GOT3 (cell line): Measurements from ENCODE around the gene PRDM15.

ENCODE experiments used
- DNase-seq: peaks from one replicate; lab custom pipeline; 2025; ENCODE audit warnings: mixed read lengths; lab: John Stamatoyannopoulos, UW

Gene PRDM15

GRCh38 chr21:41839387-41840000, 39.6 kb downstream of the PRDM15 start:
- DNase-seq, result no peak

DNA sequence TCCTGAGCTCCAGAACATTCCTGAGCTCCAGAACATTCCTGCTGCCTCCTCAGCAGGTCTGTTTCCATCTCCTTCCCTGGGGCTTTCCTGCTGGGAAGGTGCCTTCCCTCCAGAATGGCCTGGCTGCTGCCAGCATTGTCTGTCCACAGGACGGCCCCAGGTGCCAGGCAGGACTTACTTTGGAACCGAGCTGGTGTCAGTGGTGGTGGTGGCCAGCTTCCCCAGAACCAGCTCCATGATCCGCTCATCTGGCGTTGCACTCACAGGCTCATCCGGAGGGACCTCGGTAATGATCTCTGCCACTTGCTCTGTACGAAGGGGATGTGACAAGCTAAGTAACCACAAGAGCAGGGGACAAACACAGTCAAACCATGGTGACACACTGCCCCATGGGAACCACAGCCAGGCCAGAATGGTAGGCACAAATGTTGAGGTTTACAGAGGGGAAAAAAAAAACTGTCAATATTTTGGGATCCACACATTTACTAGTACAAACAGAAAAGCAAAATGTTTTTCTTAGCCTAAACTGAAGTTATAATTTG, 41.3 kb downstream of the PRDM15 start:
- DNase-seq, result no peak

- no peak for DNase-seq
Measured at GRCh38 chr21:41836166-41837015, 42.8 kb downstream of the PRDM15 start.

DNA sequence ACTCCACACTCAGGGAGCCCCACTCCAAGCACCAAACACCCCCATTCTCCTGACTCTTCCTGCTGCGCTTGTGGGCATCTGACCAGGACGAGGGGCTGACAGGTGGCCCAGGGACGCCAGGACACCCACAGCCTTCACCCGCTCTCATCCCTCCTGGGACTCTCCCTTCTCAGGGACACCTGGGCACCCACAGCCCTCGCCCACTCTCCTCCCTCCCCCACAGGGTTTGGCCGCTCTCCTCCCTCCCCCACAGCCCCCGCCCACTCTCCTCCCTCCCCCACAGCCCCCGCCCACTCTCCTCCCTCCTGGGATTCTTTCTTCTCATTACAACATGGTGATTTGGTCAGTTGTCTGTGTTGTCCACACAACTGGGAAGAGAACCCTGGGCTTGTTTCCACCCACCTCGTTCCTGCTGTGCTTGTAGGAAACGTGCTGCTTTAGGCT, 43.4 kb downstream of the PRDM15 start:
- no peak for DNase-seq

DNA sequence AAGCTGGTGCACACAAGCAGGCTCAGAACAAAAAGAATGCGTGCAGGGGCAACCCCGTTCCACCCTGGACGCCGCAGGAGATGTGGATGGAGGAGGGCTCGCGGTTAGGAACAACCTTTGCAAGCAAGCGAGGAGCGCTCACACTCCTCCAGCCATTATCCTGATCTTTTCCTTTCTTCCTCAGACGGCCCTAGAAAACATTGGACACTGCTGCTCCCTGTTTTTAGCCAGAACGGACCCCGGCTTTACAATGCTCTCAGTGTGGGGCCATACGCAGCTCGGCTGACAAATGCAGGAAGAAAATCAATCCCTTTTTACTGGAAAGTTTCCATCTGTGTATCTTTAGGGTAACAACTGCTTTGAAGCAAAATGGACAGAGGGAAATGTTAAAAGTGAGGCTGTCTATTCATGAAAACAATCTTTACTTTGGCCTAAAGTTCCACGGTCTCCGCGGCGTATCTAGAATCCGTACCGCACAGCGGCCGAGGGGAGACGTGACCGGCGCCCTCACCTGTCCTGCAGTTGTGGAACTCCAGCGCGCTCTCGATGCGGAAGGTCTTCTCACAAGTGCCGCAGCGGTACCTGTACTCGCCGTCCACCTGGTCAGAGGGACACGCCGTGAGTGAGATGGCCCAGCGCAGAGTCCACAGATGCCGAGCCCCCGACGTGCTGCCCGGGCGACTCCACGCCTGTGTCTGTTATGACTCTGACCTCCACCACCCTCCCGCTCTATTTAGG, 44.0 kb downstream of the PRDM15 start:
- no peak for DNase-seq

DNA sequence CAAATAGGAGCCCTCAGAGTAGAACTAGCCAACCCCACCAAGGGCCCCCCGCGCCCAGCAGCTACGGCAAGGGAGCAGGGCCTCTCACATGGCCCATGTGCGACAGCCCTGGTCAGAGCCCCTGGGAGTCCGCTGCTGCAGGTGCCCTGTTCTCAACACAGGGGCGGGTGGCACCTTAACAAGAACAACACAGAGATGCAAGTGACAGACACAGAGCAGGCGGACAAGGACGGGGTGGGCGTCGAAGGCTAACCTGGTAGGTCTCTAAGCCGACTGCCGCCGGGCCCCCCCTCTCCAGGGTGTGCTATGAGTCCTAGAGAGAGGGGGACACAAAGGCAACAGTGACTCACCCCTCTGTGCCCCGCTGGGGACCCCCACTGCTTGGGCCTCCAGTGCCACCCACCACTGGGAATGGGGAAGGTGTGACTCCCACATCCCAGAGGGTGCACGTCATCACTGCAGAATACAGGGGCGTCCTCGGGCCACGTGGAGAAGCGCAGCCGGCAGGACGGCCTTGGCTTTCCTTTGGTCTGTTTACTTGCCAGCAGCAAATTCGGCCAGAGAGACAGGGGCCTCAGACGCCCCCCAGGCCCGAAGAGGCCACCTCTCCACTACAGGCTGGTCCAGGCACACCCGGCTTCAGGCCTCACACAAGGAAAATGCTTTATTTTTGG, 44.8 kb downstream of the PRDM15 start:
- no peak for DNase-seq

DNA sequence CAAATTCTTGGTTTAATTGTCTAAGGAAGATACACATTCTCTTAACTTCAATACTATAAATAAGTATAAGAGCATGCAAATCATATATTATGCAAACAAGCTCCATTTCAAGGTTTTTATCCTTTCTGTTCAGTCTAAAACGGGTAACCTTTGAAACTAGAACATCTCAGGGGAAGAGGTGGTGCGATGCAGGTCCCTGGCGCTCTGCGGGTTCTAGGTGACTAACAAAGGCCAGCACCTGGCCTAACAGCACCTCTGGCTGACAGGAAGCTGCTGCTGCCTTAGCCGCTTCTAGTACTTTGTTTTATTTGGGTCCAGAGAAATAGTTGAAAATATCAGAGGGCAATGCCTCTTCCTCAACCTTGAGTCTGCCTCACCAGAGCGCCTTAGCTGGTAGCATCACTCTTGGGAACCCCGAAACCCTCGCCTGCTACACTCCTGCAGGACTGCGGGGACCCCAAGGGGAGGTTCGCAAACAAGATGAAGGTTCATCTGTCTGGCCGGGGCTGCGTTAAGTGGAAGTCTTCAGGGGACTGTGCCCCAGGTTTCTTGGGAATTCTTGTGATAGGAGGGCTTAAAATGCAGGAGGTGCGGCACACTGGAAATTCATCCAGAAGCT, 45.5 kb downstream of the PRDM15 start:
- DNase-seq, result no peak

DNA sequence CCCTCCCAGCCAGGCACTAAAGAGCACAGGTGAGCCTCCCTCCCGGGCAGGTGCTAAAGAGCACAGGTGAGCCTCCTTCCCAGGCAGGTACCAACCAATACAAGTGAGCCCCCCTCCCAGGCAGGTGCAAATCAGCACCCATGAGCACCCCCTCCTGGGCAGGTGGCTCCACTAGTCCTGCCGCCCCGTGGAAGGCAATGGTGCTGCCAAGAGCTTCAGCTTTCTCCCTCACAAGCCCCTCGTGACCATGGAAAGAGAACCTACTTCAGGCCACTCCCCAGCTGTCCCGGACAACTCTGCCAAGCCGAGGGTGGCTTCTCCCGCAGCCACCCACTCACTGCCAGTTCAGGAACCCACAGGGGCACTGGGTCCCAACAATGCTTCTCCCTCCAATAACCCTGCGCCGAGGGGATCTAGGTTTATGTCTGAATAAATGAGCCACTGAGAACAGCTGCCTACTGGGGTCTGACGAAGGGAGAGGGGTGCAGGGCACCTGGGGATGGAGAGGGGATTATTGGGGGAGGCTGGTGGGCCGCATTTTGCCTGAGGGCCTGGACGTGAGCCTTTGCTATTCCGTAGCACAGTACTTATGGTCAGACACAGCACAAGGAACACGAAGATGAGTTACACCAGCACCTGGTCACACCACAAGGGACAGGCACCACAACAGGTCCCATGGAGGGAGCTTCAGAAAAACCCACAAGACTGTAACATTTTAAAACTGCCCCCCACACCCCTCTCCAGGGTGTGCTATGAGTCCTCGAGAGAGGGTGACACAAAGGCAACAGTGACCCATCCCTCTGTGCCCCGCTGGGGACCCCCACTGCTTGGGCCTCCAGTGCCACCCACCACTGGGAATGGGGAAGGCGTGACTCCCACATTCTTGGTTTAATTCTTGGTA, 46.3 kb downstream of the PRDM15 start:
- DNase-seq, result no peak

GRCh38 chr21:41831866-41832595, 47.1 kb downstream of the PRDM15 start:
- no peak for DNase-seq

GRCh38 chr21:41831453-41831831, 47.7 kb downstream of the PRDM15 start:
- no peak for DNase-seq

- DNase-seq, result no peak
Measured at GRCh38 chr21:41830764-41831452, 48.2 kb downstream of the PRDM15 start.

- DNase-seq, result no peak
Measured at GRCh38 chr21:41830145-41830707, 48.9 kb downstream of the PRDM15 start.

DNA sequence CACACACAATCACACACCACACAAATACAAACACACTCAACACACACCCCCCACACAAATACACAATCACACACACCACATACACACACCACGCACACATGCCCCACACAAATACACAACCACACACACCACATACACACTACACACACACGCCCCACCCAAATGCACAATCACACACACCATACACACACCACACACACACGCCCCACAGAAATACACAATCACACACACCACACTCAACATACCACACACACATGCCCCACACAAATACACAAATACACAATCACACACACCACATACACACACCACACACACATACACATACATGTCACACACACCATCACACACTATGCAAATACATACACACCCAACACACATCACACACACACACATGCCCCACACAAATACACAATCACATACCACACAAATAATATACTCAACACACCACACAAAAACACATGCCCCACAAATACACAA, 50.2 kb downstream of the PRDM15 start:
- DNase-seq, result no peak

DNA sequence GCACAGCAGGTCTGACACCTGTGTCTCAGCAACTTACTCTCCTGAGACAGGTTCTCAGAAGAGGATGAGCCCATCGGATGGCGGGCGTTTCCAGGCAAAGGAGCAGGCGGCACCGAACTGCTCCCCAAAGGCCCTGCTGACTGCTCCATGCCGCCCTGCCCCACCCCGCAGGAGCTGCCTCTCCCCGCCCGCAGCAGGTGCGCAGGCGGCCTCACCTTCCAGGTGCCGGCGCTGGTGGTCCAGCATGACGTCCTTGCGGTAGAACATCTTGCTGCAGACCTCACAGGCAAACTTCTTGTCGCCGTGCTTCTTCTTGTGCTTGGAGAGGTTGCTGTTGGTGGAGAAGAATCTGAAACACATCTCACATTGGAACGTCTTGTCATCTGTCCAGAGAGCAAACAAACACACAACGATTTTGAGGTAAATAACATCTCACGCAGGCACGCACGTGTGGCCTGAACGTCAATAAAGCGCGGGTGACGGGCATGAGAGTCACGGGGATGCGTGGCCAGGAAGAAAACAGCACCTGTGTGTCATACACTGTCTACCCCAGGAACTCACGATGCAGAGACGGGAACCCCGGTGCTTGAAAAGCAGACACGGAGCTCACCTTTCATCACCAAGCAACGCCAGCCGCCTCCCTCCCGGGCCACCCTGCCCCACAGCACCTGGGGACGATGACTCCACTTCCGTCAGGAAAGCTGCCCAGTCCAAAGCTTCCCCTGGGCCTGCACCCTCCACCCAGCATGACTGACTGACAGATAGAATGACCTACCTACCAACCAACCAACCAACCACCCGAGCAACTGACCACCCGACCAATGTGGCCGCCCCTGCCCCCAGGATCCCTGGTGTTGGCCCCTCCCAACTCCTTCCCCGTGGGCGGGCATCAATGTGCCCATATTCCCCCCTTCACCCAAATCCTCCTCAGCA, 50.9 kb downstream of the PRDM15 start:
- no peak for DNase-seq

DNA sequence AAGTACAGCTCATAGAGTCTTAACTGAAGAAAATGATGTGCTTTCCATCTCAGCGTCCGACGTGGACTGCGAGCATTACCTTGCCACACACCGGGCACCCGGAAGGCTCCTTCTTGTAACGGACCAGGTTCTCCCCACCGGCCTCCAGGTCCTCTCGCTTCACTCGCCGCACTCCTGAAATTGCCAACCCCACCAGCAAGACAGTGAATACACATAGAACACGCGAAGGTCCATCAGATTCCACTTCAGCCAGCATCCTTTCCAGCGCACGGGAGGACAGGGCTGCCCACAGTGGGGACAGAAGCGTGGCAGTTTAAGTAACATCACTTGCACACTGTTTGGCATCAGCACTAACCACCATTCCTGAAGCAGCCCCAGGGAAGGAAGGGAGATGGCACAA, 53.3 kb downstream of the PRDM15 start:
- DNase-seq, result no peak

DNA sequence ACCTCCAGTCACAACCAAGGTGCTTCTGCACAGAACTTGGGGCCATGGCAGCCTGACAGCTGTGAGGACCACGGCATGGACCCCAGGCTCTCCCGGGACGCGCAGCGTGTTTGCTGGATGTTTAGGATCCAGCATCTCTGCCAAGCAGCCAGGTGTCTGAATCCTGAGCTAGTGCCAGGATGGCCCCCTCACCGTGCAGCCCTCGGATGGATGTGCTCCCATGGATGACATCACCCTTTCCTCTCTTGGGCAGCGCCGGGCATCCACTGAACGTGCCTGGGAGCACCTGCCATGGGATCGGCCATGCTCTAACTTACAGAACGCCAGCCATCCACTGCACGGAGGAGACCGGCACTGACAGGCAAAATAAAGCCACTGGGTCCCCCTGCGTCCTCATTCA, 53.9 kb downstream of the PRDM15 start:
- DNase-seq, result no peak

DNA sequence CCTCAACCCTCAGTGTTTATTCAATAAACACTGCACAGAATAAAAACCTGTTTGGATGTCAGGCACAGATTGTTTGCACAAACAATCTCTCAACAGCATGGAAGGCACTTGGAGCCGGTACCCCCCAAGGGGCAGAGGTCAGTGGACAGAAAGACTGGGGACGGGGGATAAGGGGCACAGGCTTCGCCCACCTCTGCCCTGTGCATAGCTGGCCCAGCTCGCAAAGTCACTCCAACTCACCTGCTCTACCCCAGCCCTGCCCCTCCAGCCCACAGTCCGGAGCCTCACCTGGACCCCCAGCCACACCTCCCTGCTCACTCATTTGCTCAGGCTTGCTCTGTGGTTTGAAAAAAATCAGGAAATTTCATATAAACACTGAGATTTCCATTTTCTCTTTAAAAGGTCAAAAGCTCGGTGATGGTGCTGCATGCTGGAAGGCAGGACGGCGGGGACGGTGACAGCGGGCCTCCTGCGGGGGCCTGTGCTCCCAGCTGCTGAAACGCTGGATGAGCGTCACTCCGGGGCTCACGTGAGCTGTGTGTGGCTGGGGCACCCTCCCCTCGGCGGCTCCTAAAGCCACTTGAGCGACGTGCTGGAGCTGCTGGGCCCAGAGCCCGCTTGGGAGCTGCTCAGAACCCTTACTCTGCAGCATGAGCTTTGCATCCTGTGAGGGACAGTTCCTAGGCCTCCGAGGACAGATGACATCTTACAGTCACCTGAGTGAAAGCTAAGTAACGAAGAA, 54.5 kb downstream of the PRDM15 start:
- DNase-seq, result no peak
